Stimulated activated naive CD4-positive, alpha-beta T cell treated with Interleukin-2 at 50 U/mL for 16 hours (primary cell): ENCODE results near the gene TNK1.
"Not testable (repeated sequence)": the region's sequence is repeated elsewhere in the genome, so short reads cannot be mapped to it uniquely, and the experiment has no call there.

Experiments used
- DNase-seq: peaks from one replicate; lab custom pipeline; 2025; lab: John Stamatoyannopoulos, UW

Gene TNK1

GRCh38 chr17:7380855-7381683 is at the start of gene TNK1:
TSS of gene TNK1 (plus strand) at chr17:7381089. CDS start at chr17:7382927, 1,838 bp downstream.
- DNase-seq = no peak

GRCh38 chr17:7332111-7332510 is 48.8 kb upstream of the TNK1 start:
- no peak for DNase-seq

- DNase-seq = not testable (repeated sequence)
These were observed 48.3 kb upstream of the TNK1 start for GRCh38 chr17:7332600-7333069.

- DNase-seq = no peak
These were observed 45.9 kb upstream of the TNK1 start for GRCh38 chr17:7334938-7335538.

- not testable (repeated sequence) for DNase-seq
These were observed 45.1 kb upstream of the TNK1 start for GRCh38 chr17:7335765-7336164.

GRCh38 chr17:7336240-7337175 is 44.4 kb upstream of the TNK1 start, which contains the start of gene ACAP1:
TSS of gene ACAP1 (plus strand) at chr17:7336529. CDS start at chr17:7336735, 206 bp downstream.
- DNase-seq = peak; percentile 80

GRCh38 chr17:7337600-7337999 is 43.3 kb upstream of the TNK1 start:
- not testable (repeated sequence) for DNase-seq

GRCh38 chr17:7340179-7340578 is 40.7 kb upstream of the TNK1 start:
- DNase-seq = no peak

- DNase-seq = no peak
These were observed 39.0 kb upstream of the TNK1 start for GRCh38 chr17:7341842-7342241.

GRCh38 chr17:7343250-7343649 is 37.6 kb upstream of the TNK1 start:
- no peak for DNase-seq

- DNase-seq = no peak
These were observed 33.9 kb upstream of the TNK1 start for GRCh38 chr17:7346761-7347614.

- no peak for DNase-seq
These were observed 33.0 kb upstream of the TNK1 start for GRCh38 chr17:7347630-7348477.

- no peak for DNase-seq
These were observed 32.2 kb upstream of the TNK1 start for GRCh38 chr17:7348478-7349242.

- DNase-seq = peak; percentile 67
These were observed 29.0 kb upstream of the TNK1 start, which contains the start of gene KCTD11 for GRCh38 chr17:7351665-7352502. TSS of gene KCTD11 (plus strand) at chr17:7352162.

GRCh38 chr17:7352503-7352889 is 28.4 kb upstream of the TNK1 start:
- DNase-seq = no peak

GRCh38 chr17:7352910-7353635 is 27.8 kb upstream of the TNK1 start:
- no peak for DNase-seq

GRCh38 chr17:7354262-7354843 is 26.5 kb upstream of the TNK1 start:
- DNase-seq = peak; percentile 25
